Measurements from ENCODE around the gene FNTB. TPM values are rescaled to one million over a fixed set of nuclear protein-coding genes. Genes with fewer than 3 reads are reported as not detected.
A peak's percentile ranks its signal among the peaks of the same experiment; 100 is the strongest.

The FNTB gene
- total and polyA plus RNA-seq, 9 of the 15 experiments (the other 6 are each of a cell fraction or from before 2014, with no cell fraction given): 6.9 to 23.2 (median 12.2) TPM

DNA sequence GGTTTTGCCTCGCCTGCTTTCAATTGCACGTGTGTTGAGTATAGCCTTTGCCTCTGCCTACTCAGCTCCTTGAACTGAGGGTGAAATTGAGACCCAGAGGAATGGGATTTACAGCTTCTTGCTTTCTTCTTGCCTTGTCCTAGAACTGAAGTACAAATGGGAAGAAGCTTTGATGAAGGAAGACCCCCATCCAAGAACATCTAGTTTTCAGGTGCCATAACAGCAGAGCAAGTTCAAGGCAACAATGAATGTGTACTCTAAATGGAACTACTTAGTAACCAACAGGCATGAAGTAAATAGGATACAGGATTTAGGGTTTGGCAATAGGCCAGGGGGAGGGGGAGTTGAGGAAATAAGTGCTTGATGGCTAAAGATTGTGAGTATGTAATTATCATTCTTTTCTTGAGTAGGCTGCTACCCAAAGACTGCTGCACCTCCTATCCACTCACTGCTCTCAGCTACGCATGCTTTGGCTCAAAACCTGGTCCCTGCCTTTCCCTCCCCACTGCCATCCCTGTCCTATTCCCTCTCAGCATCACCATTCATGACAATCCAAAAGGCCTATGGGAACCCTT is 46.3 kb upstream of the FNTB start:
- no TSS peak for BruUV-seq (replicated peaks)
- no peak for FAIRE-seq
- no peak overlapping the region for H3K27ac ChIP-seq (ENCODE audit: extremely low read depth, low read depth, low read length)
- DNase-seq (ENCODE audit: extremely low read depth in 1 of 4, low spot score in 3 of 4): no peak
- H3K9me1 ChIP-seq (ENCODE audit: control insufficient read depth, insufficient read depth, low read length): no peaks in the 10 kb centered on the region
- ChIA-PET POLR2A (interaction anchor here (0.8 kb wide), 1 partner anchor 9 kb away, joined by 3 read pairs; no protein-coding TSS in a partner anchor), CTCF (ENCODE audit: low intra/inter-chr PET ratio) (no interaction called here)
- H3K9me3 ChIP-seq (replicated peaks; ENCODE audit: control insufficient read depth, insufficient read depth, low read depth, low read length): no peaks in the 10 kb centered on the region
- H3K79me2 ChIP-seq (ENCODE audit: control insufficient read depth, insufficient read depth, low read length): no peaks in the 10 kb centered on the region
- H3K9ac ChIP-seq (ENCODE audit: insufficient read depth in 1 of 2, low read depth in 2 of 2, low read length in 2 of 2): no peak overlapping the region
- no peak overlapping the region for H2AFZ ChIP-seq (ENCODE audit: low read depth, low read length)
- intact Hi-C loops (cut with micrococcal nuclease) (no loop called here), in situ Hi-C loops (cut with MboI) (no loop called here)
- TF ChIP-seq ZNF318 (IDR thresholded peaks at IDR 0.05; ENCODE audit: borderline replicate concordance in 1 of 2, low read depth in 1 of 2) (no peak), ERF (CRISPR knock-in tag; IDR thresholded peaks at IDR 0.05) (no peak), ZNF41 (CRISPR knock-in tag; conservative IDR thresholded peaks at IDR 0.05) (no peak), POLR2H (tag; IDR thresholded peaks at IDR 0.05; ENCODE audit: low read depth) (no peak), ZNF165 (CRISPR knock-in tag; IDR thresholded peaks at IDR 0.05; ENCODE audit: borderline replicate concordance) (no peak), ZNF511 (CRISPR knock-in tag; IDR thresholded peaks at IDR 0.05) (no peak), ZBTB17 (CRISPR knock-in tag; IDR thresholded peaks at IDR 0.05) (no peak), NFIC (IDR thresholded peaks at IDR 0.05) (peak; percentile 43; the same call in 1 of the 2 replicates)
- no peaks in the 10 kb centered on the region; a peak in 1 of 5 replicates for H3K4me1 ChIP-seq (replicated peaks in 1 of 2; ENCODE audit: control insufficient read depth in 2 of 2, insufficient read depth in 2 of 2, low read length in 2 of 2)
- no peak for ATAC-seq
- H3K27me3 ChIP-seq (ENCODE audit: control insufficient read depth in 2 of 2, insufficient read depth in 2 of 2, low read length in 2 of 2): no peaks in the 10 kb centered on the region
- H3K4me2 ChIP-seq (ENCODE audit: insufficient read depth, low read length): no peak overlapping the region
- no peaks in the 10 kb centered on the region for H4K20me1 ChIP-seq (replicated peaks; ENCODE audit: control insufficient read depth, insufficient read depth, low read length)
- WGBS (ENCODE audit: insufficient coverage, low coverage, missing lambda C conversion rate): 70% methylated on average over 3 of the region's 3 CpGs
- peaks cover 5% of the 10 kb centered on the region; the same call in 1 of the 3 replicates for H3K36me3 ChIP-seq (ENCODE audit: control insufficient read depth, insufficient read depth, low read length)
- H3K4me3 ChIP-seq: no peak overlapping the region

All from K562 (cell line).